HEK293 (cell line): Measurements from ENCODE around the gene FOXO4.

Experiments used
- CTCF ChIA-PET: fragments of 350-600 bp; formaldehyde crosslinking; extraction: SDS; loops from one replicate; lab custom pipeline; 2021; ENCODE audit warnings: antibody characterized with exemption; lab: Yijun Ruan, JAX
- POLR2A ChIA-PET: fragments of 300-600 bp; formaldehyde crosslinking; extraction: SDS; loops from one replicate; lab custom pipeline; 2020; ENCODE audit warnings: antibody characterized with exemption, inconsistent platforms; lab: Yijun Ruan, JAX
- H3K27ac ChIP-seq: fragments of 200-500 bp; sonication (Bioruptor generic); 2 replicates; pipeline ENCODE4 v1.5.1; 2014; ENCODE audit warnings: low read depth, low read length, control low read depth, inconsistent platforms; ENCODE audit errors: extremely low read depth
- H3K36me3 ChIP-seq, 2 experiments: fragments of 200-500 bp in 1 of 2; sonication (Bioruptor generic) in 1 of 2; 1 replicate in 1 of 2; 2 replicates in 1 of 2; pipeline ENCODE4 v1.5.1; 2014 to 2017; ENCODE audit warnings: inconsistent platforms in 2 of 2, low read length in 2 of 2; ENCODE audit not compliant: control insufficient read depth in 2 of 2, insufficient read depth in 1 of 2
- H3K4me1 ChIP-seq: fragments of 200-500 bp; sonication (Bioruptor generic); 2 replicates; pipeline ENCODE4 v1.5.1; 2014; ENCODE audit warnings: mild to moderate bottlenecking, low read length, inconsistent platforms; ENCODE audit not compliant: control insufficient read depth, insufficient read depth
- H3K4me3 ChIP-seq: 2 replicates; pipeline ENCODE4 v1.5.1; 2011; ENCODE audit warnings: low read depth, mild to moderate bottlenecking, control low read depth, low read length, moderate library complexity
- H3K9me3 ChIP-seq: fragments of 200-500 bp; sonication (Bioruptor generic); 2 replicates; pipeline ENCODE4 v1.5.1; 2014; ENCODE audit warnings: low read depth, low read length, inconsistent platforms; ENCODE audit not compliant: control insufficient read depth, insufficient read depth
- ATF2 ChIP-seq: fragments of 450-650 bp; formaldehyde crosslinking; IDR thresholded peaks from 2 replicates; pipeline ENCODE4 v1.5.1; 2016; ENCODE audit warnings: missing biosample characterization, missing genetic modification characterization, low read depth
- GLIS2 ChIP-seq: fragments of 450-650 bp; formaldehyde crosslinking; IDR thresholded peaks from 2 replicates; pipeline ENCODE4 v1.5.1; 2016; ENCODE audit warnings: missing biosample characterization, missing genetic modification characterization
- KLF16 ChIP-seq: fragments of 450-650 bp; formaldehyde crosslinking; IDR thresholded peaks from 2 replicates; pipeline ENCODE4 v1.5.1; 2017; ENCODE audit warnings: missing biosample characterization, missing genetic modification characterization
- MZF1 ChIP-seq: fragments of 450-650 bp; formaldehyde crosslinking; IDR thresholded peaks from 2 replicates; pipeline ENCODE4 v1.5.1; 2017; ENCODE audit warnings: missing biosample characterization, missing genetic modification characterization, borderline replicate concordance
- SP3 ChIP-seq: fragments of 450-650 bp; formaldehyde crosslinking; IDR thresholded peaks from 2 replicates; pipeline ENCODE4 v1.5.1; 2016; ENCODE audit warnings: missing biosample characterization, missing genetic modification characterization
- TCF7L2 ChIP-seq: IDR thresholded peaks from 2 replicates; pipeline ENCODE4 v1.6.1; 2011; ENCODE audit warnings: low read depth, mild to moderate bottlenecking, inconsistent platforms, low read length, moderate library complexity, borderline replicate concordance
- WT1 ChIP-seq: fragments of 450-650 bp; formaldehyde crosslinking; IDR thresholded peaks from 2 replicates; pipeline ENCODE4 v1.5.1; 2016; ENCODE audit warnings: missing biosample characterization, missing genetic modification characterization
- ZBTB20 ChIP-seq: fragments of 450-650 bp; formaldehyde crosslinking; IDR thresholded peaks from 2 replicates; pipeline ENCODE4 v1.5.1; 2016; ENCODE audit warnings: missing biosample characterization, missing genetic modification characterization
- ZBTB26 ChIP-seq: fragments of 450-650 bp; formaldehyde crosslinking; optimal IDR thresholded peaks from 2 replicates; pipeline ENCODE3; 2016; ENCODE audit warnings: missing biosample characterization, mild to moderate bottlenecking, missing genetic modification characterization
- ZFHX2 ChIP-seq: fragments of 450-650 bp; formaldehyde crosslinking; conservative IDR thresholded peaks from 2 replicates; pipeline ENCODE4 v1.5.1; 2016; ENCODE audit warnings: missing biosample characterization, missing genetic modification characterization
- ZFP69B ChIP-seq: fragments of 450-650 bp; formaldehyde crosslinking; IDR thresholded peaks from 2 replicates; pipeline ENCODE4 v1.5.1; 2016; ENCODE audit warnings: missing biosample characterization, missing genetic modification characterization
- ZIC2 ChIP-seq: fragments of 450-650 bp; formaldehyde crosslinking; IDR thresholded peaks from 2 replicates; pipeline ENCODE4 v1.5.1; 2016; ENCODE audit warnings: missing biosample characterization, missing genetic modification characterization
- ZNF223 ChIP-seq: fragments of 450-650 bp; formaldehyde crosslinking; IDR thresholded peaks from 2 replicates; pipeline ENCODE4 v1.5.1; 2016; ENCODE audit warnings: missing biosample characterization, missing genetic modification characterization
- ZNF335 ChIP-seq: fragments of 450-650 bp; formaldehyde crosslinking; conservative IDR thresholded peaks from 2 replicates; pipeline ENCODE4 v1.5.1; 2016; ENCODE audit warnings: missing biosample characterization, missing genetic modification characterization
- ZNF341 ChIP-seq: fragments of 450-650 bp; formaldehyde crosslinking; IDR thresholded peaks from 2 replicates; pipeline ENCODE4; 2016; ENCODE audit warnings: low read depth, missing biosample characterization, missing genetic modification characterization
- ZNF473 ChIP-seq: fragments of 450-650 bp; formaldehyde crosslinking; IDR thresholded peaks from 2 replicates; pipeline ENCODE4 v1.5.1; 2017; ENCODE audit warnings: missing biosample characterization, missing genetic modification characterization
- ZNF488 ChIP-seq: fragments of 450-650 bp; formaldehyde crosslinking; IDR thresholded peaks from 2 replicates; pipeline ENCODE4 v1.5.1; 2016; ENCODE audit warnings: missing biosample characterization, missing genetic modification characterization
- ZNF501 ChIP-seq: fragments of 450-650 bp; formaldehyde crosslinking; IDR thresholded peaks from 2 replicates; pipeline ENCODE4 v1.5.1; 2016; ENCODE audit warnings: missing biosample characterization, missing genetic modification characterization
- ZNF776 ChIP-seq: fragments of 450-650 bp; formaldehyde crosslinking; IDR thresholded peaks from 2 replicates; pipeline ENCODE4 v1.5.0; 2017; ENCODE audit warnings: missing biosample characterization, missing genetic modification characterization, borderline replicate concordance
- TF ChIP-seq, protein P1 (sequence below): fragments of 450-650 bp; formaldehyde crosslinking; IDR thresholded peaks from 2 replicates; pipeline ENCODE4 v1.5.1; 2016; ENCODE audit warnings: missing biosample characterization, missing genetic modification characterization
- TF ChIP-seq, protein P2 (sequence below): fragments of 450-650 bp; formaldehyde crosslinking; IDR thresholded peaks from 2 replicates; pipeline ENCODE4 v1.5.1; 2016; ENCODE audit warnings: missing biosample characterization, missing genetic modification characterization
- TF ChIP-seq, protein P3 (sequence below): fragments of 450-650 bp; formaldehyde crosslinking; IDR thresholded peaks from 2 replicates; pipeline ENCODE4 v1.5.1; 2016; ENCODE audit warnings: missing biosample characterization, missing genetic modification characterization, borderline replicate concordance

FOXO4 gene

GRCh38 chrX:71095981-71096759 is 519 bp downstream of the FOXO4 start (continued):
- TF ChIP-seq WT1 (tag by site-specific recombination): 0 out of 2 replicates have a peak, but pooled peaks have one; percentile 11
- TF ChIP-seq ZNF501: 0 out of 2 replicates have a peak, but pooled peaks have one; percentile 37
- no peak for TF ChIP-seq ZNF223
- TF ChIP-seq ZFHX2 (tag by site-specific recombination): 0 out of 2 replicates have a peak, but pooled peaks have one; percentile 13
- TF ChIP-seq GLIS2 (tag by site-specific recombination): peak; percentile 62
- peak; percentile 70 for TF ChIP-seq ZFP69B
- TF ChIP-seq ZBTB26 (tag by site-specific recombination): peak; percentile 6
- 0 out of 2 replicates have a peak, but pooled peaks have one; percentile 10 for TF ChIP-seq ZNF341 (tag by site-specific recombination)
- TF ChIP-seq ZNF473 (tag by site-specific recombination): no peak
- TF ChIP-seq, protein P1, sequence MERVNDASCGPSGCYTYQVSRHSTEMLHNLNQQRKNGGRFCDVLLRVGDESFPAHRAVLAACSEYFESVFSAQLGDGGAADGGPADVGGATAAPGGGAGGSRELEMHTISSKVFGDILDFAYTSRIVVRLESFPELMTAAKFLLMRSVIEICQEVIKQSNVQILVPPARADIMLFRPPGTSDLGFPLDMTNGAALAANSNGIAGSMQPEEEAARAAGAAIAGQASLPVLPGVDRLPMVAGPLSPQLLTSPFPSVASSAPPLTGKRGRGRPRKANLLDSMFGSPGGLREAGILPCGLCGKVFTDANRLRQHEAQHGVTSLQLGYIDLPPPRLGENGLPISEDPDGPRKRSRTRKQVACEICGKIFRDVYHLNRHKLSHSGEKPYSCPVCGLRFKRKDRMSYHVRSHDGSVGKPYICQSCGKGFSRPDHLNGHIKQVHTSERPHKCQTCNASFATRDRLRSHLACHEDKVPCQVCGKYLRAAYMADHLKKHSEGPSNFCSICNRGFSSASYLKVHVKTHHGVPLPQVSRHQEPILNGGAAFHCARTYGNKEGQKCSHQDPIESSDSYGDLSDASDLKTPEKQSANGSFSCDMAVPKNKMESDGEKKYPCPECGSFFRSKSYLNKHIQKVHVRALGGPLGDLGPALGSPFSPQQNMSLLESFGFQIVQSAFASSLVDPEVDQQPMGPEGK: peak; percentile 71
- peak; percentile 61 for TF ChIP-seq SP3
- TF ChIP-seq MZF1: peak; percentile 89
- peak; percentile 57; the same call in 1 of the 2 replicates for TF ChIP-seq KLF16 (tag by site-specific recombination)
- TF ChIP-seq ZIC2 (tag by site-specific recombination): no peak
- no peak for TF ChIP-seq ZNF488 (tag by site-specific recombination)
- TF ChIP-seq, protein P2, sequence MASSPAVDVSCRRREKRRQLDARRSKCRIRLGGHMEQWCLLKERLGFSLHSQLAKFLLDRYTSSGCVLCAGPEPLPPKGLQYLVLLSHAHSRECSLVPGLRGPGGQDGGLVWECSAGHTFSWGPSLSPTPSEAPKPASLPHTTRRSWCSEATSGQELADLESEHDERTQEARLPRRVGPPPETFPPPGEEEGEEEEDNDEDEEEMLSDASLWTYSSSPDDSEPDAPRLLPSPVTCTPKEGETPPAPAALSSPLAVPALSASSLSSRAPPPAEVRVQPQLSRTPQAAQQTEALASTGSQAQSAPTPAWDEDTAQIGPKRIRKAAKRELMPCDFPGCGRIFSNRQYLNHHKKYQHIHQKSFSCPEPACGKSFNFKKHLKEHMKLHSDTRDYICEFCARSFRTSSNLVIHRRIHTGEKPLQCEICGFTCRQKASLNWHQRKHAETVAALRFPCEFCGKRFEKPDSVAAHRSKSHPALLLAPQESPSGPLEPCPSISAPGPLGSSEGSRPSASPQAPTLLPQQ: peak; percentile 80

GRCh38 chrX:71096760-71097032 is 1.0 kb downstream of the FOXO4 start:
- Histone ChIP-seq H3K36me3 (peaks cover 0 to 12% of the 10 kb centered on the region in 2 experiments; a peak in 1 of 3 replicates), H3K4me1 (peaks cover 3% of the 10 kb centered on the region; the same call in 1 of the 2 replicates), H3K27ac (peak overlapping the region; percentile 34; the same call in 1 of the 2 replicates), H3K9me3 (no peaks in the 10 kb centered on the region), H3K4me3 (peak overlapping the region; percentile 44)
- no peak for TF ChIP-seq KLF16 (tag by site-specific recombination)
- 0 out of 2 replicates have a peak, but pooled peaks have one; percentile 43 for TF ChIP-seq ZBTB20 (tag by site-specific recombination)
- peak; percentile 76 for TF ChIP-seq ZNF335 (tag by site-specific recombination)
- no peak for TF ChIP-seq ZNF776
- no peak for TF ChIP-seq ATF2 (tag by site-specific recombination)
- TF ChIP-seq TCF7L2: no peak
- TF ChIP-seq, protein P3, sequence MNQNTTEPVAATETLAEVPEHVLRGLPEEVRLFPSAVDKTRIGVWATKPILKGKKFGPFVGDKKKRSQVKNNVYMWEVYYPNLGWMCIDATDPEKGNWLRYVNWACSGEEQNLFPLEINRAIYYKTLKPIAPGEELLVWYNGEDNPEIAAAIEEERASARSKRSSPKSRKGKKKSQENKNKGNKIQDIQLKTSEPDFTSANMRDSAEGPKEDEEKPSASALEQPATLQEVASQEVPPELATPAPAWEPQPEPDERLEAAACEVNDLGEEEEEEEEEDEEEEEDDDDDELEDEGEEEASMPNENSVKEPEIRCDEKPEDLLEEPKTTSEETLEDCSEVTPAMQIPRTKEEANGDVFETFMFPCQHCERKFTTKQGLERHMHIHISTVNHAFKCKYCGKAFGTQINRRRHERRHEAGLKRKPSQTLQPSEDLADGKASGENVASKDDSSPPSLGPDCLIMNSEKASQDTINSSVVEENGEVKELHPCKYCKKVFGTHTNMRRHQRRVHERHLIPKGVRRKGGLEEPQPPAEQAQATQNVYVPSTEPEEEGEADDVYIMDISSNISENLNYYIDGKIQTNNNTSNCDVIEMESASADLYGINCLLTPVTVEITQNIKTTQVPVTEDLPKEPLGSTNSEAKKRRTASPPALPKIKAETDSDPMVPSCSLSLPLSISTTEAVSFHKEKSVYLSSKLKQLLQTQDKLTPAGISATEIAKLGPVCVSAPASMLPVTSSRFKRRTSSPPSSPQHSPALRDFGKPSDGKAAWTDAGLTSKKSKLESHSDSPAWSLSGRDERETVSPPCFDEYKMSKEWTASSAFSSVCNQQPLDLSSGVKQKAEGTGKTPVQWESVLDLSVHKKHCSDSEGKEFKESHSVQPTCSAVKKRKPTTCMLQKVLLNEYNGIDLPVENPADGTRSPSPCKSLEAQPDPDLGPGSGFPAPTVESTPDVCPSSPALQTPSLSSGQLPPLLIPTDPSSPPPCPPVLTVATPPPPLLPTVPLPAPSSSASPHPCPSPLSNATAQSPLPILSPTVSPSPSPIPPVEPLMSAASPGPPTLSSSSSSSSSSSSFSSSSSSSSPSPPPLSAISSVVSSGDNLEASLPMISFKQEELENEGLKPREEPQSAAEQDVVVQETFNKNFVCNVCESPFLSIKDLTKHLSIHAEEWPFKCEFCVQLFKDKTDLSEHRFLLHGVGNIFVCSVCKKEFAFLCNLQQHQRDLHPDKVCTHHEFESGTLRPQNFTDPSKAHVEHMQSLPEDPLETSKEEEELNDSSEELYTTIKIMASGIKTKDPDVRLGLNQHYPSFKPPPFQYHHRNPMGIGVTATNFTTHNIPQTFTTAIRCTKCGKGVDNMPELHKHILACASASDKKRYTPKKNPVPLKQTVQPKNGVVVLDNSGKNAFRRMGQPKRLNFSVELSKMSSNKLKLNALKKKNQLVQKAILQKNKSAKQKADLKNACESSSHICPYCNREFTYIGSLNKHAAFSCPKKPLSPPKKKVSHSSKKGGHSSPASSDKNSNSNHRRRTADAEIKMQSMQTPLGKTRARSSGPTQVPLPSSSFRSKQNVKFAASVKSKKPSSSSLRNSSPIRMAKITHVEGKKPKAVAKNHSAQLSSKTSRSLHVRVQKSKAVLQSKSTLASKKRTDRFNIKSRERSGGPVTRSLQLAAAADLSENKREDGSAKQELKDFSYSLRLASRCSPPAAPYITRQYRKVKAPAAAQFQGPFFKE: no peak
- POLR2A ChIA-PET: interaction anchor here (0.9 to 1.2 kb wide), 2 partner anchors 11 to 21 kb away, joined by 3 to 9 read pairs; partner anchors contain the start of gene MED12
- CTCF ChIA-PET: no interaction called here
